AG09319 (cell line): ENCODE measurements around the gene QSER1.
"Not testable (repeated sequence)": the region's sequence is repeated elsewhere in the genome, so short reads cannot be mapped to it uniquely, and the experiment has no call there.

Source experiments
- DNase-seq: peaks from one replicate; pipeline ENCODE4 v3.0.0-alpha.2; 2010; ENCODE audit warnings: low read depth; ENCODE audit errors: extremely low read depth
- CTCF ChIP-seq: IDR thresholded peaks from 2 replicates; pipeline ENCODE4 v1.5.1; 2011; ENCODE audit warnings: low read depth, mild to moderate bottlenecking, inconsistent platforms, low read length, moderate library complexity

QSER1 gene

GRCh38 chr11:32858731-32859130 is 33.9 kb upstream of the QSER1 start:
- no peak for DNase-seq
- TF ChIP-seq CTCF, result no peak

GRCh38 chr11:32861850-32862577 is 30.6 kb upstream of the QSER1 start:
- DNase-seq, result no peak
- no peak for TF ChIP-seq CTCF

- no peak for TF ChIP-seq CTCF
- no peak for DNase-seq
Measured at GRCh38 chr11:32864555-32864954, 28.1 kb upstream of the QSER1 start.

GRCh38 chr11:32868752-32869151 is 23.9 kb upstream of the QSER1 start:
- not testable (repeated sequence) for DNase-seq

GRCh38 chr11:32870676-32871075 is 21.9 kb upstream of the QSER1 start:
- no peak for DNase-seq
- TF ChIP-seq CTCF, result peak; percentile 21

GRCh38 chr11:32874132-32874531 is 18.5 kb upstream of the QSER1 start:
- DNase-seq, result no peak
- TF ChIP-seq CTCF, result no peak

GRCh38 chr11:32881286-32881685 is 11.3 kb upstream of the QSER1 start:
- TF ChIP-seq CTCF, result no peak
- no peak for DNase-seq

- no peak for TF ChIP-seq CTCF
- no peak for DNase-seq
Measured at GRCh38 chr11:32883421-32883820, 9.2 kb upstream of the QSER1 start.
